HCT116 (cell line): ENCODE measurements around the gene TTC23.

ENCODE experiments used
- CTCF ChIP-seq, 3 experiments: fragments of 200-600 bp in 1 of 3; sonication (generic) in 1 of 3; IDR thresholded peaks in 2 of 3; conservative IDR thresholded peaks in 1 of 3; 2 replicates each; pipeline ENCODE4 v1.5.1; 2012 to 2017; ENCODE audit warnings: low read depth in 2 of 3, low read length in 2 of 3, antibody characterized with exemption in 1 of 3, borderline replicate concordance in 1 of 3, control low read depth in 1 of 3, mild to moderate bottlenecking in 1 of 3, mixed read lengths in 1 of 3, mixed run types in 1 of 3, moderate library complexity in 1 of 3; ENCODE audit not compliant: insufficient read depth in 1 of 3
- POLR2A ChIP-seq: IDR thresholded peaks from 2 replicates; pipeline ENCODE4 v1.7.0; 2011; ENCODE audit warnings: borderline replicate concordance; ENCODE audit not compliant: insufficient read depth, insufficient read length; ENCODE audit errors: extremely low read depth
- RAD21 ChIP-seq: IDR thresholded peaks from 2 replicates; pipeline ENCODE4 v1.6.1; 2012; ENCODE audit warnings: low read depth, mild to moderate bottlenecking

- no peak for TF ChIP-seq RAD21
- TF ChIP-seq CTCF (IDR thresholded peaks at IDR 0.05 in 2 of 3, conservative IDR thresholded peaks at IDR 0.05 in 1 of 3; ENCODE audit: borderline replicate concordance in 1 of 3, insufficient read depth in 1 of 3, low read depth in 2 of 3, low read length in 2 of 3): no peak
- no peak for TF ChIP-seq POLR2A
These were observed 85.9 kb downstream of the TTC23 start for GRCh38 chr15:99163271-99164062.
